GM04504 (cell line): Measurements from ENCODE around the gene C5orf24.
"Not testable (repeated sequence)": the region's sequence is repeated elsewhere in the genome, so short reads cannot be mapped to it uniquely, and the experiment has no call there.

Source experiments
- DNase-seq: peaks from one replicate; pipeline ENCODE4 v3.0.0-alpha.2; 2012; ENCODE audit warnings: low read depth

The C5orf24 gene

GRCh38 chr5:134845852-134846640 lies at the start of gene C5orf24:
Gene C5orf24, plus strand, starts transcription at chr5:134845968. Its CDS starts 8,933 bp downstream, at chr5:134854901.
- DNase-seq: peak; percentile 91

DNA sequence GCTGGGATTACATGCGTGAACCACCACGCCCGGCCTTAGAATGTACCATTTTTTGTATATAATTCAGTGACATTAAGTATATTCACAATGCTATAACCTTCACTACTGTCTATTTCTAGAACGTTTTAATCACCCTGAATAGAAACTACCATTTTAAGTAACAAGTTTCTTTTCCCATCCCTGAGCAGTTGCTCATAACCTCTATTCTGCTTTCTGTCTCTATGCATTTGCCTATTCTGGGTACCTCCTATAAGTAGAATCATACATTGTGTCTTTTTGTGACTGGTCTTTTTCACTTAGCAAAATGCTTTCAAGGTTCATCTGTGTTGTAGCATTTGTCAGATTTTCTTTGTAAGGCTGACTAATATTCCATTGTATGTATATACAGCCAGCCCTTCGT lies 47.3 kb upstream of the C5orf24 start:
- no peak for DNase-seq

DNA sequence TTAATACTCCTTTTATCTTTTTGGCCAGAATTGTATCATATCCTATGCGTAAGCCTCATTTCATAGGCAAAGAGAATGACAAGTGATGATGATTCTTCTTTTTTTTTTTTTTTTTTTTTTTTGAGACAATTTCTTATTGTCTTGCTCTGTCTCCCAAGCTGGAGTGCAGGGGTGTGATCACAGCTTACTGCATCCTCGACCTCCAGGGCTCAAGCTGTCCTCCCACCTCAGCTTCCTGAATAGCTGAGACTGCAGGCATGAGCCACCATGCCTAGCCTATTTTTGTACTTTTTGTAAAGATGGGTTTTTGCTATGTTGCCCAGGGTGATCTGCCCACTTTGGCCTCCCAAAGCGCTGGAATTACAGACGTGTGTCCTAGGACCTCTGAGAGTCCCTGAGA lies 41.9 kb upstream of the C5orf24 start:
- no peak for DNase-seq

GRCh38 chr5:134813407-134813806 lies 32.4 kb upstream of the C5orf24 start:
- no peak for DNase-seq

DNA sequence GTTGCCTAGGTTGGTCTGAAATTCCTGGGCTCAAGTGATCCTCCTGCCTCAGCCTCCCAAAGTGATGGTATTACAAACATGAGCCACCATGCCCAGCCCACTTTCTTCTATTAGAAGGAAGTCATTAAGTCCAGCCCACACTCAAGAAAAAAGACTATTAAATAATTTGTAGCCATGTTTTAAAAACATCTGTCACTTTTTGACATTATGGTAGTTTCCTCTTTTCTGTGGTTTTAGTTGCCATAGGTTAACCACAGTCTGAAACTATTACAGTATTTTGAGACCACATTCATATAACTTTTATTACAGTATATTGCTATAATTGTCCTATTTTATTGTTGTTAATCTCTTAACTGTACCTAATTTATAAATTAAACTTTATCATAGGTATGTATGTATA lies 31.9 kb upstream of the C5orf24 start:
- no peak for DNase-seq

DNA sequence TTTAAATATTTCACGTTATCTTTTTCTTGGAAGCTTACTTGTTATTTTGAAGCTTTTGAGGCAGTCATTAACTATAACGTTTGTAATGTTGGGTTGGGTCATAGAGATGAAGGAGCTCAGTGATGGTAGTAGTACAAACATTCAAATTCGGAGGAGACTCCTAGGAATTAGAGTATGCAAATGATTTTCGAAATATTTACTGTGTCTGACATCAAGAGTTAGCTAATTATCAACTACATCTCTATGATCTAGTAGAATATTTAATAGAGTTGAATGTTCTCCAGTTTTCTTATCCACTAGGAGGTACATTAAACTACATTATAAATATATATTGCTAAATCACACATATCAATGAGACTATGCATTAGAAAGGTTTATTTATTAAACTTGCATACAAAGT lies 28.8 kb upstream of the C5orf24 start:
- no peak for DNase-seq

GRCh38 chr5:134818776-134819175 lies 27.0 kb upstream of the C5orf24 start:
- no peak for DNase-seq

DNA sequence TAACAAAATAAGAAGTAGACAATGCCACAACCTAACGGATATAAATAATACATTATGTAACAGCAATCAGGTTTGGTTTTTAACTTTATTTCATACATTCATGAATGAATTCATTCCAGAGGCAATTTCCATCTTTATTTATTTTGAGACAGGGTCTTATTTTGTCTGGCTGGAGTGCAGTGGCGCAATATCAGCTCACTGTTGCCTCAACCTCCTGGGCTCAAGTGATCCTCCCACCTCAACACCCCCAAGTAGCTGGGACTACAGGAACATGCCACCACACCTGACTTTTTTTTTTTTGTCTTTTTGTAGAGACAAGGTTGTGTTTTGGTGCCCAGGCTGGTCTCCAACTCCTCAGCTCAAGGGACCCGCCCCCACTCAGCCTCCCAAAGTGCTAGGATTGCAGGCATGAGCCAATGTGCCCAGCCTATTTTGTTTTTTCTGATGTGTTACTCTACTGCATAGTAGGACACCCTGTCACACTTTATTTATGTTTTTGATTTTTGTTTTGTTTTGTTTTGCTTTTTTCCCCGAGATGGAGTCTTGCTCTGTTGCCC lies 26.3 kb upstream of the C5orf24 start:
- no peak for DNase-seq

- DNase-seq: no peak
Measured at GRCh38 chr5:134821841-134822240, 23.9 kb upstream of the C5orf24 start.

- DNase-seq: no peak
Measured at GRCh38 chr5:134824681-134825080, 21.1 kb upstream of the C5orf24 start.

DNA sequence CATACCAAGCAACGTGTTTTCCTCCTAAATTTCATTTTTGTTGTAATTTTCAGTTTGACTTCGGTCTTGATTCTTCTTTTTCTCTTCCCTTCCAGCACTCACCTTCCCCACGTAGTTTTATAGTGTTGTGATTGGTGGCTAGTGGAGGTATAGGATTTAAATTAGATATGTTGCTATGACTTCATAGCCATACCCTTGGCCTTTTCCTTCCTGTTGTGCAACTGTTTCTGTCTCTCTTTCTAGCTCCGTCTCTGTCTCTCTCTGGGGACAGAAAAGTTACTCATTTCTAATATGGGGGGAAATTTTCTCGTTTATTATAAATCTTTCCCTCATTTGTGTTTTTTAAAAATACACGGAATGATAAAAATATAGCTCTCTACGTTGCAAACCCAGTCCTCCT lies 20.6 kb upstream of the C5orf24 start:
- no peak for DNase-seq

DNA sequence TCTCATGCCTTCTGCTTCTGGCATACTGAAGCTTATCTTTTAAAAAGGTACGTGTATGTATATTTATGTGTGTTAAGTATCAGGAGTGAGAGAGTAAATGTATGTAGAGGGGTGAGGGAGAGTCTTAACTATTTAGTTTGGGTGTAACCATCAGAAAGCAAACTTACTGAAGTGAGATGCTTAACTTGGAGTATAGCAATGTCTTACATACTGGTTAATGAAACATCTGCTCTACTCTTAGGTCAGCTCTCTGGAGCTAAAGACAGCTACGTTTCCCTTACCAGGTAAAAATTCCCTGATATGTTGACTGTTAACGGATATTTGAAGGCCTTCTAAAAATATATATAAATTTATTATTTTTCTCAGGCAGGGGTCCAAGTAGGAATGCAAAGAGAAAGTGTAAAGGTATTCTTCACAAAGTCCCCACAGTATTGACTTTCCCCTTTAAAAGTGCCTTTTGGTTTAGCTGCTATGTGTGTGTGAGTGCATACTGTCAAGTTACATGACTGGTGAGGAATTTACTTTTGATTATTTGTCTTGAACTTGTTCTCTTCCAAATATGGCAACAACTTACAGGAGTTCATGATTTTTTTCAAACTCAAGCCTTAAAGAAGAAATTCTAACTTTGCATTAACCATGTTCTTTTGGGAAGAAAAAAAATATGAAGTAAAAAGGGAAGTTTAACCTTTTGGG lies 12.3 kb upstream of the C5orf24 start:
- no peak for DNase-seq

DNA sequence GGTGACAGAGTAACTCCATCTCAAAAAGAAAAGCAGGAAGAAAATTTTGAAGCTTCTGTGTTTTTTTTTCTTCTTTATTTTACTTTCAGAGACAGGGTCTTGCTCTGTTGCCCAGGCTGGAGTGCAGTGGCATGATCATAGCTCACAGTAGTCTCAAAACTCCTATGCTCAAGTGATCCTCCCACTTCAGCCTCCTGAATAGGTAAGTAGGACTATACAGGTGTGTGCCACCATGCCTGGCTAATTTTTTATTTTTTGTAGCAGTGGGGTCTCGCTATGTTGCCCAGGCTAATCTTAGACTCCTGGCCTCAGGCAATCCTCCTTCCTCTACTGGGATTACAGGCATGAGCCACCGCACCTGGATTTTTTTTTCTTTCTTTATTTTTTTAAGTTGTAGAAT lies 10.1 kb upstream of the C5orf24 start:
- DNase-seq: no peak

DNA sequence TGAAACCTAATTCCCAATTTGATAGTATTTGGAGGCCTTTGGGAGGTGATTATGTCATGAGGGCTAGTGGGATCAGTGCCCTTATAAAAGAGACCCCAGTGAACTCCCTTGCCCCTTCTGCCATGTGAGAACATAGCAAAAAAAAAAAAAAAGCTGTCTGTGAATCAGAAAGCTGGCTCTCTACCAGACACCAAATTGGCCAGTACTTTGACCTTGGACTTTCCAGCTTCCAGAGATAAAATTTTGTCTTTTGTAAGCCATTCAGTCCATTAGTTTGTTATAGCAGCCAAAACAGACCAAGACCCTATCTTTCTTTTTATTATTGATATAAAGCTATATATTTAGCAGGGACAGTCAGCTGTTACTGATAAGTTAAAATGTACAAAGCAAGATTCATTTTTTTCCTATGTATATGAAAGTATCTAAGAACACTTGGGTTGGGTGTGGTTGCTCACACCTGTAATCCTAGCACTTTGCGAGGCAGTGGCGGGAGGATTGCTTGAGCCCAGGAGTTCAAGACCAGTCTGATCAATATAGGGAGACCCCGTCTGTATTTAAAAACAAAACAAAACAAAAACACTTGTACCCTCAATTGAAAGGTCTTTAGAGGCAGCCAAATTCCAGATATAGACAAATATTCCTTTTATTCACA lies 8.1 kb upstream of the C5orf24 start:
- no peak for DNase-seq

DNA sequence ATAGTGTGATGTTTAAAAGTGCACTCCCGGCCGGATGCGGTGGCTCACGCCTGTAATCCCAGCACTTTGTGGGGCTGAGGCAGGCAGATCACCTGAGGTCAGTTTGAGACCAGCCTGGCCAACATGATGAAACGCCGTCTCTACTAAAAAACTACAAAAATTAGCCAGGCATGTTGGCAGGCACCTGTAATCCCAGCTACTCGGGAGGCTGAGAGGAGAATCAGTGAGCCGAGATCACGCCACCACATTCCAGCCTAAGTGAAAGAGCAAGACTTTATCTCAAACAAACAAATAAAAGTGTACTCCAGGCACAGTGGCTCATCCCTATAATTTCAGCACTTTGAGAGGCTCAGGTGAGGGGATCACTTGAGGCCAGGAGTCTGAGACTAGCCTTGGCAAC lies 7.4 kb upstream of the C5orf24 start:
- DNase-seq: not testable (repeated sequence)

DNA sequence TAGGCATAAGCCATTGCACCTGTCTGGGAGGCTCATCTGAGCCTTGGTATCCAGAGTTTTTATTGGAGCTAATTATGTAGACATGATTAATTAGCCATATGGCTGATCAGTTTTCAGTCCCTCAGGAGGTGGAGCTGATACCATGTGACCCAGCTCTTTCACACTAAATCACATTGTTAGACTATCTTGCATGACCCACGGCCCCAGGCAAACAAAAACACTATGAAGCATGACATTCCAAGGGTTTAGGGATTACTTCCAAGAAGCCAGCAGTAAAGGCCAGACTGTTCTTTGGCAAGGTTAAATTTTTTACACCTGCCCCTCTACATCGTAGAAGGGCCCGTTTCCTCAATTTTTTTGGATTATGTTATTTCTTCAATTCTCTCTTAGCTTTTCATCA lies 5.0 kb upstream of the C5orf24 start:
- no peak for DNase-seq

GRCh38 chr5:134844252-134844651 lies 1.5 kb upstream of the C5orf24 start:
- DNase-seq: no peak

GRCh38 chr5:134845335-134845851 lies 375 bp upstream of the C5orf24 start:
- no peak for DNase-seq

- no peak for DNase-seq
Measured at GRCh38 chr5:134846641-134846960, 833 bp downstream of the C5orf24 start.

DNA sequence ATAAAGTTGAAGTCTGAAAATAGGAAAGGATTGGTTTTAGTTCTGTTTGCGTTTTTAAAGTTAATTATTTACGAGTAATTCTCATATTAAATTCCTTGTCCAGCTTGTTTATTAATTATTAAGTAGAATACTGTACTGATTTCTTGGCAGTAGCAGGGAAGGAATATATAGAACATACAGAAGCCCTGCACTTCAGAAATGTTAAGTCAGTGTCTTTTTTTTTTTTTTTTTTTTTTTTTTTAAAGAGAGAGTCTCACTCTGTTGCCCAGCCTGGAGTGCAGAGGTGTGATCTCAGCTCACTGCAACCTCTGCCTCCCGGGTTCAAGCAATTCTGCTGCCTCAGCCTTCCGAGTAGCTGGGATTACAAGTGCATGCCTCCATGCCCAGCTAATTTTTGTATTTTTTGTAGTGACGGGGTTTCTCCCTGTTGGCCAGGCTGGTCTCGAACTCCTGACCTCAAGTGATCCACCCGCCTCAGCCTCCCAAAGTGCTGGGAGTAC lies 3.7 kb downstream of the C5orf24 start:
- DNase-seq: not testable (repeated sequence)

- DNase-seq: no peak
Measured at GRCh38 chr5:134851307-134851923, 5.6 kb downstream of the C5orf24 start.

GRCh38 chr5:134856465-134856864 lies 10.7 kb downstream of the C5orf24 start:
- DNase-seq: not testable (repeated sequence)
